Astrocyte (in vitro differentiated cells and primary cell): ENCODE data around the gene CDKN1A. TPM values are rescaled to one million over a fixed set of nuclear protein-coding genes. Genes with fewer than 3 reads are reported as not detected.
A peak's percentile ranks its signal among the peaks of the same experiment; 100 is the strongest.

Source experiments
- DNase-seq: peaks from one replicate; pipeline ENCODE4 v3.0.0-alpha.2; 2010; ENCODE audit warnings: low read depth
- FAIRE-seq: peaks from 2 replicates; lab custom pipeline; 2011; peaks lifted over from hg19 to GRCh38; lab: Jason Lieb, UNC
- H2AFZ ChIP-seq: 2 replicates; pipeline ENCODE4 v1.6.0; 2012; ENCODE audit warnings: low read depth, low read length, inconsistent platforms
- H3K27ac ChIP-seq: 2 replicates; pipeline ENCODE4 v1.5.1; 2011; ENCODE audit warnings: low read depth, low read length, inconsistent platforms
- H3K27me3 ChIP-seq: 2 replicates; pipeline ENCODE4 v1.6.0; 2011; ENCODE audit warnings: low read length, inconsistent platforms; ENCODE audit not compliant: insufficient read depth
- H3K36me3 ChIP-seq: 2 replicates; pipeline ENCODE4 v1.5.1; 2011; ENCODE audit warnings: low read length, inconsistent platforms; ENCODE audit not compliant: insufficient read depth
- H3K4me1 ChIP-seq: 2 replicates; pipeline ENCODE4 v1.5.1; 2011; ENCODE audit warnings: low read length, inconsistent platforms; ENCODE audit not compliant: insufficient read depth
- H3K4me2 ChIP-seq: 2 replicates; pipeline ENCODE4 v1.6.0; 2012; ENCODE audit warnings: low read length, inconsistent platforms
- H3K4me3 ChIP-seq: 2 replicates; pipeline ENCODE4 v1.5.1; 2011; ENCODE audit warnings: low read depth, mild to moderate bottlenecking, low read length, inconsistent platforms; ENCODE audit not compliant: insufficient read depth
- H3K79me2 ChIP-seq: 2 replicates; pipeline ENCODE4 v1.6.0; 2012; ENCODE audit warnings: mild to moderate bottlenecking, low read length, inconsistent platforms; ENCODE audit not compliant: insufficient read depth
- H3K9ac ChIP-seq: 2 replicates; pipeline ENCODE4 v1.6.0; 2012; ENCODE audit warnings: mild to moderate bottlenecking, low read length, inconsistent platforms
- H3K9me3 ChIP-seq: 2 replicates; pipeline ENCODE4 v1.5.1; 2012; ENCODE audit warnings: low read depth, mild to moderate bottlenecking, low read length, inconsistent platforms; ENCODE audit not compliant: insufficient read depth
- H4K20me1 ChIP-seq: 2 replicates; pipeline ENCODE4 v1.6.0; 2012; ENCODE audit warnings: low read length, inconsistent platforms; ENCODE audit not compliant: insufficient read depth
- H3K27ac Mint-ChIP-seq: one replicate; pipeline ENCODE4 v1.8.0; 2021; ENCODE audit warnings: mild to moderate bottlenecking, mixed read lengths; ENCODE audit not compliant: unreplicated experiment
- H3K27me3 Mint-ChIP-seq: one replicate; pipeline ENCODE4 v1.8.0; 2021; ENCODE audit warnings: low read depth, mixed read lengths; ENCODE audit not compliant: unreplicated experiment
- H3K36me3 Mint-ChIP-seq: one replicate; pipeline ENCODE4 v1.8.0; 2021; ENCODE audit warnings: low read depth, mixed read lengths; ENCODE audit not compliant: unreplicated experiment
- H3K4me1 Mint-ChIP-seq: one replicate; pipeline ENCODE4 v1.8.0; 2021; ENCODE audit warnings: low read depth, mixed read lengths; ENCODE audit not compliant: unreplicated experiment
- H3K4me3 Mint-ChIP-seq: one replicate; pipeline ENCODE4 v1.8.0; 2021; ENCODE audit warnings: mild to moderate bottlenecking, moderate library complexity, mixed read lengths; ENCODE audit not compliant: unreplicated experiment
- H3K9me3 Mint-ChIP-seq: one replicate; pipeline ENCODE4 v1.8.0; 2021; ENCODE audit warnings: mild to moderate bottlenecking, mixed read lengths; ENCODE audit not compliant: unreplicated experiment
- EZH2 ChIP-seq: IDR thresholded peaks from 2 replicates; pipeline ENCODE4 v1.6.1; 2012; ENCODE audit warnings: mild to moderate bottlenecking, low read length, inconsistent platforms; ENCODE audit not compliant: insufficient read depth
- total RNA-seq: library from RNA; stranded (reverse); gene quantifications from 2 replicates; pipeline ENCODE4 v1.2.1, GENCODE V29; 2021
- TF ChIP-seq, protein P1 (sequence below): IDR thresholded peaks from 2 replicates; pipeline ENCODE4 v1.5.1; 2011; ENCODE audit warnings: low read depth, mild to moderate bottlenecking, inconsistent platforms, low read length, moderate library complexity; ENCODE audit not compliant: insufficient read depth

The CDKN1A gene
- total RNA-seq, 1 donor from 2014 or later, result 1,014 TPM

DNA sequence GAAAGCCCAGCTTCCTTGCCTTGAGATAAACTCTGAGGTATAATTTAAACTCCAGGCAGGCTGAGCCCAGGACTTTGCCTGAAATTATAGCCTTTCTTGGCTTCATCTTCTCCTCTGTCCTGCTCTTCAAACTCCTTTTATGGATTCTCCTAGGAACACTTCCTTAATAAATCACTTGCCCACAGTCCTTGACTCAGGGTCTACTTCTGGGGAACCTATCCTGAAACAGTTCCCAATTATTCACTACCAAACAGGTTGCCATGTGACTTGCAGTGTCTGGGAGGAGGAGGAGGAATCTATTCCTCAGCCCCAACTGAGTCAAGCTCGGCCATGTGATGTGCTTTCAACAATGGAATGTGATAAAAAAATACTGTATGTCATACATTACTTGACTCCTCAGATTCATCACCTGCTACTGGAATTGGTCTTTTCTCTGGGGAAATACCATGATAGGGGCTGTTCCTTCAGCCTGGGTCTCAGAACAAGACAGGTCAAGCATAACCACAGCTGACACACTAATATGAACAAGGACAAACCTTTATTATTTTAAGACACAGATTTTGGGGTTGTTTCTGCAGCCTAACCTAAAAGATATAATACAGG is 20.5 kb upstream of the CDKN1A start:
- H4K20me1 ChIP-seq, result no peaks in the 10 kb centered on the region
- DNase-seq (peak; percentile 94), FAIRE-seq (peak; percentile 13)
- Mint-ChIP-seq H3K4me1 (peaks cover 15% of the 10 kb centered on the region), H3K4me3 (no peak overlapping the region), H3K27ac (no peak overlapping the region), H3K36me3 (no peaks in the 10 kb centered on the region), H3K27me3 (peaks cover 16% of the 10 kb centered on the region), H3K9me3 (peaks cover 2% of the 10 kb centered on the region)
- H3K27me3 ChIP-seq, result peaks cover 6% of the 10 kb centered on the region
- no peaks in the 10 kb centered on the region for H3K9me3 ChIP-seq
- peaks cover 9% of the 10 kb centered on the region for H3K4me1 ChIP-seq
- no peaks in the 10 kb centered on the region for H3K36me3 ChIP-seq
- H3K79me2 ChIP-seq, result no peaks in the 10 kb centered on the region
- H3K4me2 ChIP-seq, result peak overlapping the region; percentile 20
- H3K4me3 ChIP-seq, result no peak overlapping the region
- peak overlapping the region; percentile 13 for H3K9ac ChIP-seq
- H3K27ac ChIP-seq, result peak overlapping the region; percentile 9
- no peak for TF ChIP-seq EZH2
- TF ChIP-seq, protein P1, sequence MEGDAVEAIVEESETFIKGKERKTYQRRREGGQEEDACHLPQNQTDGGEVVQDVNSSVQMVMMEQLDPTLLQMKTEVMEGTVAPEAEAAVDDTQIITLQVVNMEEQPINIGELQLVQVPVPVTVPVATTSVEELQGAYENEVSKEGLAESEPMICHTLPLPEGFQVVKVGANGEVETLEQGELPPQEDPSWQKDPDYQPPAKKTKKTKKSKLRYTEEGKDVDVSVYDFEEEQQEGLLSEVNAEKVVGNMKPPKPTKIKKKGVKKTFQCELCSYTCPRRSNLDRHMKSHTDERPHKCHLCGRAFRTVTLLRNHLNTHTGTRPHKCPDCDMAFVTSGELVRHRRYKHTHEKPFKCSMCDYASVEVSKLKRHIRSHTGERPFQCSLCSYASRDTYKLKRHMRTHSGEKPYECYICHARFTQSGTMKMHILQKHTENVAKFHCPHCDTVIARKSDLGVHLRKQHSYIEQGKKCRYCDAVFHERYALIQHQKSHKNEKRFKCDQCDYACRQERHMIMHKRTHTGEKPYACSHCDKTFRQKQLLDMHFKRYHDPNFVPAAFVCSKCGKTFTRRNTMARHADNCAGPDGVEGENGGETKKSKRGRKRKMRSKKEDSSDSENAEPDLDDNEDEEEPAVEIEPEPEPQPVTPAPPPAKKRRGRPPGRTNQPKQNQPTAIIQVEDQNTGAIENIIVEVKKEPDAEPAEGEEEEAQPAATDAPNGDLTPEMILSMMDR, result no peak
- no peak overlapping the region for H2AFZ ChIP-seq

GRCh38 chr6:36659271-36659670 is 19.2 kb upstream of the CDKN1A start:
- FAIRE-seq (no peak), DNase-seq (peak; percentile 64)
- Histone ChIP-seq H3K36me3 (no peaks in the 10 kb centered on the region), H3K9me3 (no peaks in the 10 kb centered on the region), H3K4me2 (no peak overlapping the region), H4K20me1 (no peaks in the 10 kb centered on the region), H3K27ac (no peak overlapping the region), H2AFZ (no peak overlapping the region), H3K79me2 (no peaks in the 10 kb centered on the region), H3K27me3 (peaks cover 4% of the 10 kb centered on the region), H3K4me3 (no peak overlapping the region), H3K9ac (no peak overlapping the region), H3K4me1 (peaks cover 9% of the 10 kb centered on the region)
- peaks cover 16% of the 10 kb centered on the region for H3K27me3 Mint-ChIP-seq
- no peak overlapping the region for H3K27ac Mint-ChIP-seq
- TF ChIP-seq, protein P1, result no peak
- no peak for TF ChIP-seq EZH2
- H3K36me3 Mint-ChIP-seq, result no peaks in the 10 kb centered on the region
- no peak overlapping the region for H3K4me3 Mint-ChIP-seq
- H3K4me1 Mint-ChIP-seq, result peaks cover 15% of the 10 kb centered on the region
- H3K9me3 Mint-ChIP-seq, result peaks cover 2% of the 10 kb centered on the region

- no peaks in the 10 kb centered on the region for H3K9me3 ChIP-seq
- no peak overlapping the region for H3K27ac ChIP-seq
- no peaks in the 10 kb centered on the region for H3K36me3 ChIP-seq
- H3K4me1 ChIP-seq, result peaks cover 9% of the 10 kb centered on the region
- peaks cover 16% of the 10 kb centered on the region for H3K27me3 Mint-ChIP-seq
- no peak overlapping the region for H3K27ac Mint-ChIP-seq
- H4K20me1 ChIP-seq, result no peaks in the 10 kb centered on the region
- peaks cover 4% of the 10 kb centered on the region for H3K27me3 ChIP-seq
- H3K9ac ChIP-seq, result no peak overlapping the region
- H2AFZ ChIP-seq, result peak overlapping the region; percentile 63
- no peaks in the 10 kb centered on the region for H3K79me2 ChIP-seq
- peak overlapping the region; percentile 11 for H3K4me3 ChIP-seq
- no peak overlapping the region for H3K4me3 Mint-ChIP-seq
- peaks cover 10% of the 10 kb centered on the region for H3K4me1 Mint-ChIP-seq
- peak overlapping the region; percentile 74 for H3K4me2 ChIP-seq
- no peaks in the 10 kb centered on the region for H3K36me3 Mint-ChIP-seq
- no peak for TF ChIP-seq EZH2
- TF ChIP-seq, protein P1, result no peak
- DNase-seq (peak; percentile 23), FAIRE-seq (no peak)
- peaks cover 2% of the 10 kb centered on the region for H3K9me3 Mint-ChIP-seq
These were observed 17.6 kb upstream of the CDKN1A start for GRCh38 chr6:36660771-36661471.
